Iris pigment epithelial cell (primary cell): ENCODE data around the gene IGF2BP1.
"Not testable (repeated sequence)": the region's sequence is repeated elsewhere in the genome, so short reads cannot be mapped to it uniquely, and the experiment has no call there.

Source experiments
- DNase-seq: peaks from one replicate; pipeline ENCODE4 v3.0.0-alpha.2; 2011; ENCODE audit warnings: low read depth

IGF2BP1 gene

GRCh38 chr17:49100601-49101000 is 103.4 kb downstream of the IGF2BP1 start:
- DNase-seq = no peak

GRCh38 chr17:49101054-49101534 is 103.9 kb downstream of the IGF2BP1 start:
- peak; percentile 87 for DNase-seq

GRCh38 chr17:49103360-49103759 is 106.2 kb downstream of the IGF2BP1 start:
- not testable (repeated sequence) for DNase-seq

DNA sequence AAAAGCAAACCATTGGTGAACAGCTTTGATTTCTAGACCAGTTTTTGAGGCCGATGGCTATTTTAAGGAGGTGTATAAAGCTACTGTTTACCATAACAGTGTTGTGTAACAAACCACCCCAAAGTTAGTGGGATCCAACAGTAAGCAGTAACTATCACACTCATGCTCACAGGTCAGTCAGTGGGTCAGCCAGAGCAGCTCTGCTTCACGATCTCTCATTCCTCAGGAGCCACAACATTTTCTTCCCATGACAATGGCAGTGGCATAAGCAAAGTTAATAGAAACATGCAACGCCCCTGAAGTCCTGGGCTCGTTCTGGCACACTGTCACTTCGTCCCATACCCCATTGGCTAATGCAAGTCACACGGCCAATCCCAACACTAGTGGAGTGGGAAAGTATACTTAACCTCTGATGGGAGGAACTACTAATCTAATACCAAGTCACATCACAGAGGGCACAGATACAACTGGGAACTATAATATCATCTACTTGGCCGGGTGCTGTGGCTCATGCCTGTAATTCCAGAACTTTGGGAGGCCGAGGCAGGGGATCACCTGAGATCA is 107.4 kb downstream of the IGF2BP1 start:
- peak; percentile 60 for DNase-seq
